HepG2 (cell line): Measurements from ENCODE around the gene UBE2R2. TPM values are rescaled to one million over a fixed set of nuclear protein-coding genes. Genes with fewer than 3 reads are reported as not detected.
"Not testable (repeated sequence)": the region's sequence is repeated elsewhere in the genome, so short reads cannot be mapped to it uniquely, and the experiment has no call there.

Experiments used
- ATAC-seq: fragments of 200-7000 bp; cut with Tn5 transposase; 3 replicates; pipeline ENCODE4 v1.9.1; 2020; ENCODE audit warnings: mild to moderate bottlenecking, moderate library complexity
- BruUV-seq: library from RNA; stranded (reverse); fragments of 400-500 nt; replicated peaks from 2 replicates; lab custom pipeline; 2021; lab: Mats Ljungman, UMichigan
- CTCF ChIA-PET: fragments of 300-600 bp; formaldehyde crosslinking; extraction: SDS; loops from one replicate; lab custom pipeline; 2021; ENCODE audit warnings: low total read pairs, inconsistent platforms, low intra/inter-chr PET ratio; lab: Yijun Ruan, JAX
- POLR2A ChIA-PET: fragments of 350-600 bp; sonication (Branson Sonifier 250); formaldehyde crosslinking; loops from one replicate; lab custom pipeline; 2020; ENCODE audit warnings: antibody characterized with exemption, inconsistent platforms; lab: Yijun Ruan, JAX
- DNase-seq: peaks from one replicate; pipeline ENCODE4 v3.0.0-alpha.2; 2015; ENCODE audit warnings: low spot score
- FAIRE-seq: peaks from 3 replicates; lab custom pipeline; 2011; peaks lifted over from hg19 to GRCh38; lab: Jason Lieb, UNC
- H2AFZ ChIP-seq: one replicate; pipeline ENCODE4 v1.6.1; 2011; ENCODE audit warnings: low read length, inconsistent platforms
- H3K27ac ChIP-seq: fragments of 300-600 bp; 3 replicates; pipeline ENCODE4 v1.8.0; 2011; ENCODE audit warnings: mixed run types, mild to moderate bottlenecking, mixed read lengths, low read length, inconsistent platforms; ENCODE audit not compliant: insufficient read depth; ENCODE audit errors: extremely low read length
- H3K27me3 ChIP-seq, 2 experiments: fragments of 200-600 bp in 1 of 2; 2 replicates in 1 of 2; 3 replicates in 1 of 2; pipeline versions ENCODE4 v1.6.0 to v1.8.0; 2011; ENCODE audit warnings: low read length in 2 of 2, mild to moderate bottlenecking in 2 of 2, moderate library complexity in 2 of 2, inconsistent platforms in 1 of 2; ENCODE audit not compliant: insufficient read depth in 2 of 2, control insufficient read depth in 1 of 2
- H3K36me3 ChIP-seq, 2 experiments: fragments of 200-600 bp in 1 of 2; replicated peaks in 1 of 2; 2 replicates in 1 of 2; 3 replicates in 1 of 2; pipeline versions ENCODE4 v1.5.1 to v1.8.0; 2011; ENCODE audit warnings: low read length in 2 of 2, inconsistent platforms in 1 of 2; ENCODE audit not compliant: insufficient read depth in 2 of 2, control insufficient read depth in 1 of 2
- H3K4me1 ChIP-seq: 2 replicates; pipeline ENCODE4 v1.5.1; 2012; ENCODE audit warnings: low read length, inconsistent platforms; ENCODE audit not compliant: insufficient read depth
- H3K4me2 ChIP-seq: 2 replicates; pipeline ENCODE4 v1.6.0; 2011; ENCODE audit warnings: low read depth, low read length, inconsistent platforms
- H3K4me3 ChIP-seq, 3 experiments: fragments of 200-600 bp in 1 of 3; sonication (generic), shearing (Covaris generic) in 1 of 3; replicated peaks in 1 of 3; 2 replicates each; pipeline ENCODE4 v1.5.1; 2011 to 2016; ENCODE audit warnings: low read length in 3 of 3, inconsistent platforms in 2 of 3, low read depth in 2 of 3, mild to moderate bottlenecking in 2 of 3, control low read depth in 1 of 3, mixed read lengths in 1 of 3; ENCODE audit not compliant: insufficient read depth in 1 of 3
- H3K79me2 ChIP-seq: one replicate; pipeline ENCODE4 v1.6.1; 2011; ENCODE audit warnings: low read length, inconsistent platforms; ENCODE audit not compliant: insufficient read depth
- H3K9ac ChIP-seq: 2 replicates; pipeline ENCODE4 v1.6.0; 2011; ENCODE audit warnings: mild to moderate bottlenecking, low read depth, low read length, inconsistent platforms; ENCODE audit not compliant: insufficient read depth
- H3K9me3 ChIP-seq: 2 replicates; pipeline ENCODE4 v1.5.1; 2012; ENCODE audit warnings: mild to moderate bottlenecking, low read length
- H4K20me1 ChIP-seq: 2 replicates; pipeline ENCODE4 v1.6.0; 2011; ENCODE audit warnings: inconsistent platforms, mild to moderate bottlenecking, low read length, moderate library complexity; ENCODE audit not compliant: insufficient read depth
- ASH2L ChIP-seq: fragments of 300-600, 200-600 bp; sonication (generic); IDR thresholded peaks from 2 replicates; pipeline ENCODE4 v1.7.0; 2017; ENCODE audit warnings: low read depth, mild to moderate bottlenecking, moderate library complexity, mixed read lengths, low read length; ENCODE audit not compliant: insufficient read length
- PHB2 ChIP-seq: fragments of 450-650 bp; IDR thresholded peaks from 2 replicates; pipeline ENCODE4 v1.6.1; 2018; ENCODE audit not compliant: partially characterized antibody
- PITX1 ChIP-seq: sonication (generic); formaldehyde crosslinking; IDR thresholded peaks from 2 replicates; pipeline ENCODE4 v1.5.1; 2020; ENCODE audit warnings: mild to moderate bottlenecking, missing genetic modification reagents
- ZNF724P ChIP-seq: sonication (generic); formaldehyde crosslinking; IDR thresholded peaks from 2 replicates; pipeline ENCODE4 v1.8.0; 2022; ENCODE audit warnings: missing genetic modification reagents, borderline replicate concordance
- WGBS: methylation state at CpG from one replicate; pipeline ENCODE4 v1.1.6; 2017; ENCODE audit warnings: low lambda C conversion rate; 5-methylcytosine and 5-hydroxymethylcytosine counted together
- in situ Hi-C: cut with HindIII; loops from 2 replicates; pipeline ENCODE4 v1.10.0; 2017; ENCODE audit warnings: low pct_unique_long_range_greater_than_20kb; ENCODE audit not compliant: extremely low pct_ligation_motif_present
- intact Hi-C: fragments of 100-400 bp; cut with micrococcal nuclease; formaldehyde crosslinking; loops from one replicate; pipeline ENCODE4 v1.10.0; 2022; ENCODE audit not compliant: unreplicated experiment
- polyA plus RNA-seq, 8 experiments: library from polyadenylated mRNA; depleted of rRNA in 3 of 8; stranded (reverse) in 7 of 8; unstranded in 1 of 8; fragments of >200 nt; fragmentation: Illumina TruSeq in 4 of 8; extraction: Trizol in 4 of 8; gene quantifications; 2 replicates each; pipeline versions ENCODE4 v1.2.1 to v1.2.3, GENCODE V29; 2011 to 2016; ENCODE audit warnings: low read depth in 4 of 8, missing spikeins in 1 of 8, mixed read lengths in 1 of 8; ENCODE audit not compliant: insufficient read depth in 1 of 8
- total RNA-seq, 5 experiments: library from RNA; depleted of rRNA; stranded (reverse); fragments of >200 nt; fragmentation: Illumina TruSeq; extraction: Trizol; gene quantifications; 2 replicates each; pipeline ENCODE4 v1.2.3, GENCODE V29; 2016; ENCODE audit warnings: low read depth in 1 of 5
- TF ChIP-seq, protein P1 (sequence below), 2 experiments: fragments of 450-650 bp in 1 of 2; sonication (generic) in 1 of 2; formaldehyde crosslinking; IDR thresholded peaks; 2 replicates each; pipeline versions ENCODE4 v1.5.0 to v1.8.0; 2020 to 2022; ENCODE audit warnings: mild to moderate bottlenecking in 1 of 2, missing genetic modification reagents in 1 of 2
- TF ChIP-seq, protein P2 (sequence below): sonication (generic); formaldehyde crosslinking; conservative IDR thresholded peaks from 2 replicates; pipeline ENCODE4 v1.8.0; 2022; ENCODE audit warnings: low read depth, missing genetic modification reagents
- TF ChIP-seq, protein P3 (sequence below): sonication (generic); formaldehyde crosslinking; IDR thresholded peaks from 2 replicates; pipeline ENCODE4 v1.4.0; 2020; ENCODE audit warnings: low read depth, mild to moderate bottlenecking, missing genetic modification reagents

Gene UBE2R2
- total and polyA plus RNA-seq, 2 of the 13 experiments (the other 11 are each of a cell fraction or from before 2014, with no cell fraction given): 14.8 to 20.9 TPM

DNA sequence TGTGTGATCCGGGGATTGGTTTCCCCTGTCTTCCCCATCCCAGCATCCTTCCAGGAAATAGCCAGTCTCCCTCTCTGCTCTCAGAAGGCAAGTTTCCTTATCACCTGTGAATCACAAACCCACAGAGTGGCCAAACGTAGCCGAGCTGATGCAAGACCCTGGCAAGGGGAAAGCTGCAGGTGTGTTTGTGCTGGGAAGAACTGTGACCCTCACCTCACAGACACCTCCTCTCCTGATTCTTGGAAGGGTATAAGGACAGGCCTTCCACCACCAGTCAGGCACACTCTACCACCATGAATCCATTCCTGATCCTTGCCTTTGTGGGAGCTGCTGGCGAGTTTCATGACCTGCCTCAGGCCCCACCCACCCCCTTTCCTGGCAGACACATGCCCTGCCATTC, 21.7 kb upstream of the UBE2R2 start, which contains the start of gene PRSS3:
TSS of gene PRSS3 (plus strand) at position 281 of the 400 bp plus-strand sequence. CDS start at position 294, 13 bp downstream.
- DNase-seq (no peak), ATAC-seq (no peak), FAIRE-seq (no peak)
- H3K79me2 ChIP-seq: no peaks in the 10 kb centered on the region
- peaks cover 6% of the 10 kb centered on the region for H3K4me1 ChIP-seq
- TF ChIP-seq ASH2L: no peak
- TF ChIP-seq, protein P1, sequence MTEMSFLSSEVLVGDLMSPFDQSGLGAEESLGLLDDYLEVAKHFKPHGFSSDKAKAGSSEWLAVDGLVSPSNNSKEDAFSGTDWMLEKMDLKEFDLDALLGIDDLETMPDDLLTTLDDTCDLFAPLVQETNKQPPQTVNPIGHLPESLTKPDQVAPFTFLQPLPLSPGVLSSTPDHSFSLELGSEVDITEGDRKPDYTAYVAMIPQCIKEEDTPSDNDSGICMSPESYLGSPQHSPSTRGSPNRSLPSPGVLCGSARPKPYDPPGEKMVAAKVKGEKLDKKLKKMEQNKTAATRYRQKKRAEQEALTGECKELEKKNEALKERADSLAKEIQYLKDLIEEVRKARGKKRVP (CRISPR knock-in tag; IDR thresholded peaks at IDR 0.05): peak in 1 of 2 experiments; percentile 78; a peak in 2 of 4 replicates
- H3K9ac ChIP-seq: no peak within 1 kb of the TSS
- POLR2A ChIA-PET: no interaction called here
- intact Hi-C loops: no loop called here
- H3K36me3 ChIP-seq: no peaks in the 10 kb centered on the region
- WGBS: 33% methylated on average over 4 of the region's 4 CpGs
- H3K27ac ChIP-seq: no peak within 1 kb of the TSS
- CTCF ChIA-PET: no interaction called here
- in situ Hi-C loops: no loop called here
- BruUV-seq: no TSS peak
- no peaks in the 10 kb centered on the region for H4K20me1 ChIP-seq
- peaks cover 2 to 33% of the 10 kb centered on the region in 2 experiments; a peak in 3 of 5 replicates for H3K27me3 ChIP-seq
- H3K4me2 ChIP-seq: no peak within 1 kb of the TSS
- H3K9me3 ChIP-seq: peaks cover 9% of the 10 kb centered on the region; the same call in 1 of the 2 replicates
- no peak within 1 kb of the TSS for H3K4me3 ChIP-seq
- no peak within 1 kb of the TSS for H2AFZ ChIP-seq

DNA sequence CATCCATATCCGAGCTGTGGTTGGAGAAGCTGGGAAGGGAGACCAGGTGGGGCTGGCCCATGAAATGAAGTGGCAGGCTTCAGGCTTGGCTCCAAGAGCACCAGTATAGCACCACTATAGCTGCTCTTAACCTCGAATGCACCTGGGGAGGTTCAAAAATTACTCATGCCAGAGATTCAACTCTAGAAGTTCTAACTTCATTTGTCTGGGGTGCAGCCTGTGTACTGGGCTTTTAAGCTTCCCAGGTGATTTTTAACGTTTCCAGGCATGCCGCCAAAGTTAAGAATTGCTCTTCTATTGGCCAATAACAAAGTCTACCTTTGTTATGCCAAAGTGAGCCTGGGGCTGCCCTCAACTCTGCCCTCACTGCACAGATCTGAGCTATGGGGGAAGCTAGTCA, 21.1 kb upstream of the UBE2R2 start:
- Histone ChIP-seq H3K4me2 (no peak overlapping the region), H2AFZ (no peak overlapping the region), H3K36me3 (no peaks in the 10 kb centered on the region), H3K4me1 (peaks cover 11% of the 10 kb centered on the region), H3K9me3 (peaks cover 9% of the 10 kb centered on the region; the same call in 1 of the 2 replicates), H4K20me1 (no peaks in the 10 kb centered on the region), H3K9ac (no peak overlapping the region), H3K27ac (no peak overlapping the region), H3K4me3 (no peak overlapping the region), H3K79me2 (no peaks in the 10 kb centered on the region), H3K27me3 (peaks cover 2 to 33% of the 10 kb centered on the region in 2 experiments; a peak in 3 of 5 replicates)
- 13% methylated on average over 4 of the region's 4 CpGs for WGBS
- DNase-seq (no peak), ATAC-seq (no peak), FAIRE-seq (no peak)
- ChIA-PET POLR2A (no interaction called here), CTCF (no interaction called here)
- TF ChIP-seq PHB2: no peak
- TF ChIP-seq, protein P2, sequence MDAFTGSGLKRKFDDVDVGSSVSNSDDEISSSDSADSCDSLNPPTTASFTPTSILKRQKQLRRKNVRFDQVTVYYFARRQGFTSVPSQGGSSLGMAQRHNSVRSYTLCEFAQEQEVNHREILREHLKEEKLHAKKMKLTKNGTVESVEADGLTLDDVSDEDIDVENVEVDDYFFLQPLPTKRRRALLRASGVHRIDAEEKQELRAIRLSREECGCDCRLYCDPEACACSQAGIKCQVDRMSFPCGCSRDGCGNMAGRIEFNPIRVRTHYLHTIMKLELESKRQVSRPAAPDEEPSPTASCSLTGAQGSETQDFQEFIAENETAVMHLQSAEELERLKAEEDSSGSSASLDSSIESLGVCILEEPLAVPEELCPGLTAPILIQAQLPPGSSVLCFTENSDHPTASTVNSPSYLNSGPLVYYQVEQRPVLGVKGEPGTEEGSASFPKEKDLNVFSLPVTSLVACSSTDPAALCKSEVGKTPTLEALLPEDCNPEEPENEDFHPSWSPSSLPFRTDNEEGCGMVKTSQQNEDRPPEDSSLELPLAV (CRISPR knock-in tag): no peak
- TF ChIP-seq, protein P3, sequence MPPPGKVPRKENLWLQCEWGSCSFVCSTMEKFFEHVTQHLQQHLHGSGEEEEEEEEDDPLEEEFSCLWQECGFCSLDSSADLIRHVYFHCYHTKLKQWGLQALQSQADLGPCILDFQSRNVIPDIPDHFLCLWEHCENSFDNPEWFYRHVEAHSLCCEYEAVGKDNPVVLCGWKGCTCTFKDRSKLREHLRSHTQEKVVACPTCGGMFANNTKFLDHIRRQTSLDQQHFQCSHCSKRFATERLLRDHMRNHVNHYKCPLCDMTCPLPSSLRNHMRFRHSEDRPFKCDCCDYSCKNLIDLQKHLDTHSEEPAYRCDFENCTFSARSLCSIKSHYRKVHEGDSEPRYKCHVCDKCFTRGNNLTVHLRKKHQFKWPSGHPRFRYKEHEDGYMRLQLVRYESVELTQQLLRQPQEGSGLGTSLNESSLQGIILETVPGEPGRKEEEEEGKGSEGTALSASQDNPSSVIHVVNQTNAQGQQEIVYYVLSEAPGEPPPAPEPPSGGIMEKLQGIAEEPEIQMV (CRISPR knock-in tag): no peak
- no peak for TF ChIP-seq PITX1 (CRISPR knock-in tag)
- no peak for TF ChIP-seq ZNF724P
- BruUV-seq: no TSS peak
- intact Hi-C loops (no loop called here), in situ Hi-C loops (no loop called here)

DNA sequence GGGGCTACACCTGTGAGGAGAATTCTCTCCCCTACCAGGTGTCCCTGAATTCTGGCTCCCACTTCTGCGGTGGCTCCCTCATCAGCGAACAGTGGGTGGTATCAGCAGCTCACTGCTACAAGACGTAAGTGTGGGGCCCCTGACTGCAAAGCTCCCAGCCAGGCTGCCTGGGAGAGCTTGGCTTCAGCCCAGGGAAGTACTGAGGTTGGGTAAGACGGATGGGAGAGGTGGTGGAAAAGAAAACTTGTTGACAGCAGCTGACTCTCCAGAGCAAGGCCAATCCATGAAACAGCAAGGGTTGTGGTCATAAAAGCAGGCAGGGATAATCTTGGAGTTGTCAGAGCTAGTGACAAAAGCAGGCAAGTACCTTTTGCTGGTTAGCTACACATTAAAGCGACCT, 20.3 kb upstream of the UBE2R2 start:
- H3K27ac ChIP-seq, DNase-seq, FAIRE-seq, H3K36me3 ChIP-seq, ATAC-seq, BruUV-seq, H3K9me3 ChIP-seq, in situ Hi-C loops, CTCF ChIA-PET, H3K4me2 ChIP-seq, intact Hi-C loops, H4K20me1 ChIP-seq, H2AFZ ChIP-seq, H3K79me2 ChIP-seq, H3K4me3 ChIP-seq, POLR2A ChIA-PET, H3K9ac ChIP-seq: not testable (repeated sequence)
- Histone ChIP-seq H3K27me3 (peaks cover 2 to 33% of the 10 kb centered on the region in 2 experiments; a peak in 3 of 5 replicates), H3K4me1 (peaks cover 18% of the 10 kb centered on the region)
- WGBS: 23% methylated on average over 5 of the region's 5 CpGs
